ENCODE measurements around the gene MSANTD2. TPM values are rescaled to one million over a fixed set of nuclear protein-coding genes. Genes with fewer than 3 reads are reported as not detected.

MSANTD2 gene
- total RNA-seq, 1 donor from 2014 or later, result 18.7 TPM

DNA sequence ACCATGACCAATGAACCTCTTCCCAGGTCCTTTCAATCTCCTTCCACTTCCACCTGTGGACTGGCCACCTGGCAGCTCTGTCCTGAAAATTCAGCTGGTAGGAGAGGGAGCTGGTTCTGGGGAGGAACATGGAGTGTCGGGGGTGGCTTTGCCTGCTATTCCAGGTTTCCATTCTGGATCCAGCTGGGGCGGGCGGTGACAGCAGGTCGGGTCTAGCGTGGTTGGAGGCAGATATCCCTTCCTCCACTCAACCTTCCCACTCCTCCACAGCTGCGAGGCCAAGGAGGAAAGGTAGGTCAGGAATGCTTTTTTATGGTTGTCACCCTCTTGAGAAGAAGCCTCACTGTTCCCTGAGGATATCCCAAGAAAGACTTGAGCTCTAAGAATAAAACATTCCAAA is 57.2 kb downstream of the MSANTD2 start:
- FAIRE-seq (no peak), DNase-seq (ENCODE audit: low read depth) (no peak)
- H3K27ac Mint-ChIP-seq (ENCODE audit: unreplicated experiment), result no peak overlapping the region
- H3K27me3 ChIP-seq (ENCODE audit: insufficient read depth, low read length), result peaks cover 14% of the 10 kb centered on the region
- H3K27ac ChIP-seq (ENCODE audit: low read depth, low read length), result no peak overlapping the region
- H3K27me3 Mint-ChIP-seq (ENCODE audit: low read depth, unreplicated experiment), result peaks cover 74% of the 10 kb centered on the region
- TF ChIP-seq EZH2 (IDR thresholded peaks at IDR 0.05; ENCODE audit: insufficient read depth, low read length), result no peak
- TF ChIP-seq, protein P1, sequence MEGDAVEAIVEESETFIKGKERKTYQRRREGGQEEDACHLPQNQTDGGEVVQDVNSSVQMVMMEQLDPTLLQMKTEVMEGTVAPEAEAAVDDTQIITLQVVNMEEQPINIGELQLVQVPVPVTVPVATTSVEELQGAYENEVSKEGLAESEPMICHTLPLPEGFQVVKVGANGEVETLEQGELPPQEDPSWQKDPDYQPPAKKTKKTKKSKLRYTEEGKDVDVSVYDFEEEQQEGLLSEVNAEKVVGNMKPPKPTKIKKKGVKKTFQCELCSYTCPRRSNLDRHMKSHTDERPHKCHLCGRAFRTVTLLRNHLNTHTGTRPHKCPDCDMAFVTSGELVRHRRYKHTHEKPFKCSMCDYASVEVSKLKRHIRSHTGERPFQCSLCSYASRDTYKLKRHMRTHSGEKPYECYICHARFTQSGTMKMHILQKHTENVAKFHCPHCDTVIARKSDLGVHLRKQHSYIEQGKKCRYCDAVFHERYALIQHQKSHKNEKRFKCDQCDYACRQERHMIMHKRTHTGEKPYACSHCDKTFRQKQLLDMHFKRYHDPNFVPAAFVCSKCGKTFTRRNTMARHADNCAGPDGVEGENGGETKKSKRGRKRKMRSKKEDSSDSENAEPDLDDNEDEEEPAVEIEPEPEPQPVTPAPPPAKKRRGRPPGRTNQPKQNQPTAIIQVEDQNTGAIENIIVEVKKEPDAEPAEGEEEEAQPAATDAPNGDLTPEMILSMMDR (IDR thresholded peaks at IDR 0.05; ENCODE audit: insufficient read depth, low read depth, low read length), result no peak
- H3K4me2 ChIP-seq (ENCODE audit: low read length), result no peak overlapping the region
- H3K9ac ChIP-seq (ENCODE audit: low read length), result no peak overlapping the region
- H3K36me3 Mint-ChIP-seq (ENCODE audit: low read depth, unreplicated experiment), result peaks cover 4% of the 10 kb centered on the region
- no peaks in the 10 kb centered on the region for H3K9me3 ChIP-seq (ENCODE audit: insufficient read depth, low read depth, low read length)
- peaks cover 16% of the 10 kb centered on the region for H3K4me1 Mint-ChIP-seq (ENCODE audit: low read depth, unreplicated experiment)
- no peak overlapping the region for H2AFZ ChIP-seq (ENCODE audit: low read depth, low read length)
- H3K36me3 ChIP-seq (ENCODE audit: insufficient read depth, low read length), result no peaks in the 10 kb centered on the region
- no peak overlapping the region for H3K4me3 ChIP-seq (ENCODE audit: insufficient read depth, low read depth, low read length)
- H3K4me3 Mint-ChIP-seq (ENCODE audit: unreplicated experiment), result no peak overlapping the region
- peaks cover 3% of the 10 kb centered on the region for H3K9me3 Mint-ChIP-seq (ENCODE audit: unreplicated experiment)
- H4K20me1 ChIP-seq (ENCODE audit: insufficient read depth, low read length), result peaks cover 4% of the 10 kb centered on the region
- H3K79me2 ChIP-seq (ENCODE audit: insufficient read depth, low read length), result no peaks in the 10 kb centered on the region
- peaks cover 24% of the 10 kb centered on the region for H3K4me1 ChIP-seq (ENCODE audit: insufficient read depth, low read length)

DNA sequence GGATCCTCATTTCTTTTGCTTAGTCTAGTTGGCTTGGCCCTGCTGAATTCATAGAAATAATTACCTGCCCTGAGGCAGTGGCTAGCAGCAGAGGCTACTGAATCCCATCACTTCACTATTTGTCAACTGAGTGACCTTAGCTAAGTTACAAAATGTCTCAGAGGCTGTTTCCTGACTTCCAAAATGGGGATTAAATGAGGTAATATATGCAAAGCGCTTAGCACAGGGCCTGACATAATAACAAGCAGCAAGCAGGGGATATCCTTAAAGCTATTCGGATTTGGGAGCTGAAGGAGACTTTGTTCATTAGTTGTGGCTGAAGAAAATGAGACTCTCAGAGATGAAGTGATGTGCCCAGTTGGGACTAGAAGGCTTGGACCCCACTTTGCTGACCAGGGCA is 57.7 kb downstream of the MSANTD2 start:
- H3K27ac Mint-ChIP-seq (ENCODE audit: unreplicated experiment), result no peak overlapping the region
- H3K4me3 Mint-ChIP-seq (ENCODE audit: unreplicated experiment), result no peak overlapping the region
- no peak overlapping the region for H3K4me2 ChIP-seq (ENCODE audit: low read length)
- no peak overlapping the region for H3K9ac ChIP-seq (ENCODE audit: low read length)
- no peaks in the 10 kb centered on the region for H3K36me3 ChIP-seq (ENCODE audit: insufficient read depth, low read length)
- TF ChIP-seq EZH2 (IDR thresholded peaks at IDR 0.05; ENCODE audit: insufficient read depth, low read length), result no peak
- TF ChIP-seq, protein P1 (IDR thresholded peaks at IDR 0.05; ENCODE audit: insufficient read depth, low read depth, low read length), result no peak
- H3K27me3 Mint-ChIP-seq (ENCODE audit: low read depth, unreplicated experiment), result peaks cover 75% of the 10 kb centered on the region
- FAIRE-seq, result no peak
- H3K27me3 ChIP-seq (ENCODE audit: insufficient read depth, low read length), result peaks cover 14% of the 10 kb centered on the region
- no peak overlapping the region for H2AFZ ChIP-seq (ENCODE audit: low read depth, low read length)
- peaks cover 20% of the 10 kb centered on the region for H3K4me1 ChIP-seq (ENCODE audit: insufficient read depth, low read length)
- DNase-seq (ENCODE audit: low read depth), result no peak
- peaks cover 4% of the 10 kb centered on the region for H4K20me1 ChIP-seq (ENCODE audit: insufficient read depth, low read length)
- H3K27ac ChIP-seq (ENCODE audit: low read depth, low read length), result no peak overlapping the region
- peaks cover 3% of the 10 kb centered on the region for H3K9me3 Mint-ChIP-seq (ENCODE audit: unreplicated experiment)
- H3K36me3 Mint-ChIP-seq (ENCODE audit: low read depth, unreplicated experiment), result peaks cover 4% of the 10 kb centered on the region
- H3K9me3 ChIP-seq (ENCODE audit: insufficient read depth, low read depth, low read length), result no peaks in the 10 kb centered on the region
- peaks cover 11% of the 10 kb centered on the region for H3K4me1 Mint-ChIP-seq (ENCODE audit: low read depth, unreplicated experiment)
- no peak overlapping the region for H3K4me3 ChIP-seq (ENCODE audit: insufficient read depth, low read depth, low read length)
- no peaks in the 10 kb centered on the region for H3K79me2 ChIP-seq (ENCODE audit: insufficient read depth, low read length)

DNA sequence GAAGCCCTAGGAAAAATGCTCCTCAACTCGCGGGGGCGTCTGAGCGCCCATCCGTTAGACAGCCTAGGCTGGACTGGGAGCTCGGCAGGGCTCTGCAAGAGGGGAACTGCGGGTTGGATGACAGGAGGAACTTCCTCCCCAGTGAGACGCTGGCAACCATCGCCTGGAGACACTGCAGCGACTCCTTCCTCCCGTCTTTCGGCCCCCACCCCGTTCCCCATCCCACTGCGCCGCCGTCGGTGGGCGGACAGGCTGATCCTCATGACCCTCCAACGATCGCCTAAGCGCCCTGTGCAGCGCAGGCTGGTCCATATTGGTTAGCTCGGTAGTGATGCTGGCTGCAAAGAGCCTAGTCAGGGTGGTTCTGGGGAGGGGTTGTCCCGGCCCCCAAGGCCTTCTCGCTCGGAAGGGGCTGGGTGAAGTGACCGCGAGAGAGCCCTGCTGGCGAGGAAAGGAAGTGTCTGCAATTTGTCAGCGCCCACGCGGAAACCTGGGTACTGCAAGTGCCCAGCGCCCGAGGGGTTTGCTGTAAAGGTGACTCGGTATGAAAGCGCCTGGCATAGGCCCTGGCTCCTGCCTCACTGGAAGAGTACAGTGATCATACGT is 59.8 kb downstream of the MSANTD2 start:
- H3K4me1 Mint-ChIP-seq (ENCODE audit: low read depth, unreplicated experiment), result peaks cover 7% of the 10 kb centered on the region
- peak overlapping the region; percentile 76 for H3K4me3 Mint-ChIP-seq (ENCODE audit: unreplicated experiment)
- Histone ChIP-seq H3K9me3 (ENCODE audit: insufficient read depth, low read depth, low read length) (no peaks in the 10 kb centered on the region), H3K79me2 (ENCODE audit: insufficient read depth, low read length) (no peaks in the 10 kb centered on the region), H3K27me3 (ENCODE audit: insufficient read depth, low read length) (peaks cover 15% of the 10 kb centered on the region), H3K4me3 (ENCODE audit: insufficient read depth, low read depth, low read length) (peak overlapping the region; percentile 65), H3K9ac (ENCODE audit: low read length) (peak overlapping the region; percentile 69), H3K4me2 (ENCODE audit: low read length) (peak overlapping the region; percentile 99), H4K20me1 (ENCODE audit: insufficient read depth, low read length) (peaks cover 4% of the 10 kb centered on the region), H3K36me3 (ENCODE audit: insufficient read depth, low read length) (no peaks in the 10 kb centered on the region), H2AFZ (ENCODE audit: low read depth, low read length) (peak overlapping the region; percentile 95), H3K27ac (ENCODE audit: low read depth, low read length) (no peak overlapping the region), H3K4me1 (ENCODE audit: insufficient read depth, low read length) (peaks cover 5% of the 10 kb centered on the region)
- DNase-seq (ENCODE audit: low read depth), result no peak
- peak; percentile 4 for TF ChIP-seq EZH2 (IDR thresholded peaks at IDR 0.05; ENCODE audit: insufficient read depth, low read length)
- TF ChIP-seq, protein P1 (IDR thresholded peaks at IDR 0.05; ENCODE audit: insufficient read depth, low read depth, low read length), result peak; percentile 45
- H3K36me3 Mint-ChIP-seq (ENCODE audit: low read depth, unreplicated experiment), result peaks cover 4% of the 10 kb centered on the region
- H3K27ac Mint-ChIP-seq (ENCODE audit: unreplicated experiment), result no peak overlapping the region
- H3K9me3 Mint-ChIP-seq (ENCODE audit: unreplicated experiment), result peaks cover 3% of the 10 kb centered on the region
- H3K27me3 Mint-ChIP-seq (ENCODE audit: low read depth, unreplicated experiment), result peaks cover 83% of the 10 kb centered on the region
- no peak for FAIRE-seq
